GM18508 (cell line): Measurements from ENCODE around the gene LOXL3.

ENCODE experiments used
- ATAC-seq: cut with Tn5 transposase; IDR thresholded peaks from one replicate; pipeline ENCODE4 v1.9.1; 2021; ENCODE audit warnings: moderate number of reproducible peaks; ENCODE audit not compliant: insufficient read depth, unreplicated experiment

The LOXL3 gene

GRCh38 chr2:74552914-74553811 is 579 bp downstream of the LOXL3 start:
- ATAC-seq: no peak

- ATAC-seq: no peak
Observed at GRCh38 chr2:74551942-74552913, 1.5 kb downstream of the LOXL3 start.

GRCh38 chr2:74551530-74551929 is 2.2 kb downstream of the LOXL3 start:
- no peak for ATAC-seq

- ATAC-seq: no peak
Observed at GRCh38 chr2:74550231-74550630, 3.5 kb downstream of the LOXL3 start.

GRCh38 chr2:74548900-74549826 is 4.6 kb downstream of the LOXL3 start:
- no peak for ATAC-seq

- ATAC-seq: no peak
Observed at GRCh38 chr2:74548285-74548899, 5.3 kb downstream of the LOXL3 start.

- ATAC-seq: no peak
Observed at GRCh38 chr2:74546004-74546403, 7.7 kb downstream of the LOXL3 start.

GRCh38 chr2:74544634-74545033 is 9.1 kb downstream of the LOXL3 start:
- ATAC-seq: no peak

- no peak for ATAC-seq
Observed at GRCh38 chr2:74542978-74543377, 10.8 kb downstream of the LOXL3 start.

GRCh38 chr2:74540291-74540690 is 13.5 kb downstream of the LOXL3 start:
- no peak for ATAC-seq

GRCh38 chr2:74538881-74539339 is 14.8 kb downstream of the LOXL3 start:
- ATAC-seq: no peak

GRCh38 chr2:74537140-74537539 is 16.6 kb downstream of the LOXL3 start:
- ATAC-seq: no peak

GRCh38 chr2:74536166-74536950 is 17.4 kb downstream of the LOXL3 start:
- ATAC-seq: no peak

- ATAC-seq: no peak
Observed at GRCh38 chr2:74535440-74535965, 18.2 kb downstream of the LOXL3 start.

GRCh38 chr2:74534411-74534810 is 19.3 kb downstream of the LOXL3 start:
- ATAC-seq: no peak

- no peak for ATAC-seq
Observed at GRCh38 chr2:74533464-74533863, 20.3 kb downstream of the LOXL3 start.

- no peak for ATAC-seq
Observed at GRCh38 chr2:74532222-74532621, 21.5 kb downstream of the LOXL3 start.

- no peak for ATAC-seq
Observed at GRCh38 chr2:74531666-74532065, 22.1 kb downstream of the LOXL3 start.
